Ishikawa (cell line): Measurements from ENCODE around the gene SLC6A1.

Experiments used
- CEBPB ChIP-seq: IDR thresholded peaks from 2 replicates; pipeline ENCODE4 v1.6.1; 2012
- CREB1 ChIP-seq: IDR thresholded peaks from 2 replicates; pipeline ENCODE4 v1.6.1; 2012; ENCODE audit warnings: low read depth
- EGR1 ChIP-seq: IDR thresholded peaks from 2 replicates; pipeline ENCODE4 v1.6.1; 2012
- EP300 ChIP-seq: IDR thresholded peaks from 2 replicates; pipeline ENCODE4 v1.6.1; 2012; ENCODE audit warnings: borderline replicate concordance
- FOXM1 ChIP-seq: IDR thresholded peaks from 2 replicates; pipeline ENCODE4 v1.6.1; 2012; ENCODE audit warnings: low read depth, borderline replicate concordance
- MAX ChIP-seq: IDR thresholded peaks from 2 replicates; pipeline ENCODE4 v1.6.1; 2012
- NFIC ChIP-seq: IDR thresholded peaks from 2 replicates; pipeline ENCODE4 v1.6.1; 2012
- RAD21 ChIP-seq: IDR thresholded peaks from 2 replicates; pipeline ENCODE4 v1.6.1; 2012; ENCODE audit warnings: low read depth
- REST ChIP-seq: IDR thresholded peaks from 2 replicates; pipeline ENCODE4 v1.6.1; 2012; ENCODE audit warnings: low read depth, mild to moderate bottlenecking
- TAF1 ChIP-seq: IDR thresholded peaks from 2 replicates; pipeline ENCODE4 v1.6.1; 2012; ENCODE audit warnings: low read depth, mild to moderate bottlenecking
- TCF12 ChIP-seq: IDR thresholded peaks from 2 replicates; pipeline ENCODE4 v1.6.1; 2012; ENCODE audit warnings: low read depth
- TEAD4 ChIP-seq: IDR thresholded peaks from 2 replicates; pipeline ENCODE4 v1.6.1; 2012
- USF1 ChIP-seq: IDR thresholded peaks from 2 replicates; pipeline ENCODE4 v1.6.1; 2012
- YY1 ChIP-seq: IDR thresholded peaks from 2 replicates; pipeline ENCODE4 v1.6.1; 2012; ENCODE audit warnings: low read depth
- ZBTB7A ChIP-seq: IDR thresholded peaks from 2 replicates; pipeline ENCODE4 v1.6.1; 2012; ENCODE audit warnings: low read depth

SLC6A1 gene

GRCh38 chr3:10994306-10994705 lies 1.8 kb downstream of the SLC6A1 start:
- TF ChIP-seq EGR1 (no peak), TAF1 (no peak), TEAD4 (no peak), CREB1 (no peak), ZBTB7A (no peak), YY1 (no peak), RAD21 (no peak), FOXM1 (no peak), TCF12 (no peak), NFIC (no peak), MAX (no peak), USF1 (no peak), CEBPB (no peak)

- TF ChIP-seq USF1 = no peak
Observed at GRCh38 chr3:10995871-10996270, 3.3 kb downstream of the SLC6A1 start.

- TF ChIP-seq EGR1 (no peak), NFIC (0 out of 2 replicates have a peak, but pooled peaks have one; percentile 25)
Observed at GRCh38 chr3:10996345-10997013, 3.9 kb downstream of the SLC6A1 start.

- no peak for TF ChIP-seq MAX
- no peak for TF ChIP-seq TCF12
- TF ChIP-seq TAF1 = no peak
- no peak for TF ChIP-seq YY1
- TF ChIP-seq EP300 = no peak
- no peak for TF ChIP-seq ZBTB7A
- TF ChIP-seq CEBPB = no peak
- no peak for TF ChIP-seq REST
- no peak for TF ChIP-seq FOXM1
- no peak for TF ChIP-seq EGR1
- no peak for TF ChIP-seq CREB1
- no peak for TF ChIP-seq NFIC
- TF ChIP-seq RAD21 = no peak
Observed at GRCh38 chr3:10997196-10997595, 4.6 kb downstream of the SLC6A1 start.

- TF ChIP-seq ZBTB7A (no peak), CREB1 (no peak), MAX (no peak), REST (no peak), CEBPB (no peak), TAF1 (no peak), TEAD4 (no peak)
Observed at GRCh38 chr3:10998542-10998941, 6.0 kb downstream of the SLC6A1 start.

GRCh38 chr3:10999221-11000107 lies 6.9 kb downstream of the SLC6A1 start:
- no peak for TF ChIP-seq YY1
- TF ChIP-seq EP300 = no peak
- no peak for TF ChIP-seq CEBPB
- TF ChIP-seq FOXM1 = no peak
- no peak for TF ChIP-seq USF1
- TF ChIP-seq REST = no peak
- TF ChIP-seq TAF1 = no peak
- TF ChIP-seq EGR1 = no peak
- no peak for TF ChIP-seq TCF12
- TF ChIP-seq CREB1 = no peak
- no peak for TF ChIP-seq ZBTB7A
- no peak for TF ChIP-seq TEAD4
- no peak for TF ChIP-seq NFIC
- no peak for TF ChIP-seq RAD21
- no peak for TF ChIP-seq MAX
